Pancreas (tissue), 10 donors: Measurements from ENCODE around the gene SEMA3D. TPM values are rescaled to one million over a fixed set of nuclear protein-coding genes. Genes with fewer than 3 reads are reported as not detected.

Experiments used
- ATAC-seq, 4 donors: fragments of 200-7000 bp; cut with Tn5 transposase; one replicate each; pipeline versions ENCODE4 v1.8.0 to v1.9.1; 2020; ENCODE audit warnings: mild to moderate bottlenecking in 4 of 4, moderate library complexity in 4 of 4
- DNase-seq, 6 donors: peaks; one replicate each; pipeline ENCODE4 v3.0.0-alpha.2; 2020
- FAIRE-seq: peaks from 2 replicates; lab custom pipeline; 2012; peaks lifted over from hg19 to GRCh38; lab: Jason Lieb, UNC
- H3K27ac ChIP-seq, 4 donors: fragments of 200-600 bp; sonication (generic); 1 replicate in 3 of 4; 2 replicates in 1 of 4; pipeline versions ENCODE4 v1.5.0 to v1.8.0; 2020
- H3K27me3 ChIP-seq, 4 donors: fragments of 200-600 bp; one replicate each; pipeline ENCODE4 v1.8.0; 2021
- H3K36me3 ChIP-seq, 3 donors: fragments of 200-600 bp; sonication (generic) in 1 of 3; one replicate each; pipeline versions ENCODE4 v1.5.0 to v1.8.0; 2020 to 2021
- H3K4me1 ChIP-seq, 3 donors: fragments of 200-600 bp; one replicate each; pipeline ENCODE4 v1.8.0; 2021
- H3K4me3 ChIP-seq, 4 donors: fragments of 200-600 bp; sonication (generic) in 2 of 4; one replicate each; pipeline versions ENCODE4 v1.5.0 to v1.8.0; 2020 to 2021
- H3K9me3 ChIP-seq, 4 donors: fragments of 200-600 bp; one replicate each; pipeline ENCODE4 v1.8.0; 2021
- WGBS, 2 donors: extraction: QIAGEN DNeasy Blood & Tissue Kit; methylation state at CpG; one replicate each; pipeline ENCODE4 v1.1.7; 2013; 5-methylcytosine and 5-hydroxymethylcytosine counted together
- intact Hi-C, 3 donors: fragments of 100-400 bp; cut with DNase I; formaldehyde crosslinking; loops; one replicate each; pipeline versions ENCODE4 v1.11.1 to v1.14.2; 2022
- polyA plus RNA-seq, 2 donors: library from polyadenylated mRNA; stranded (reverse); fragments of 200-250 nt; gene quantifications; one replicate each; pipeline ENCODE4 v1.2.3, GENCODE V29; 2013
- total RNA-seq, 6 donors: library from RNA; stranded (reverse); fragmentation: NEBNext Ultra II Directional in 4 of 6; extraction: Animal tissue kit (Norgen Biotek cat#: 25700) in 4 of 6; gene quantifications; one replicate each; pipeline versions ENCODE4 v1.2.1 to v1.2.4, GENCODE V29; 2021 to 2023
- TF ChIP-seq, protein P1 (sequence below), 4 donors: fragments of 200-600 bp; sonication (generic) in 3 of 4; IDR thresholded peaks; one replicate each; pipeline versions ENCODE4 v1.5.0 to v1.8.0; 2021; ENCODE audit warnings: antibody characterized with exemption in 4 of 4
- donor health status: healthy with polysubstance abuse.
- donor health status: DM: no; HTN: no; CAD: no; lungs with moderate emphysema.
- donor health status: DM: no; HTN: no; CAD: no.
- donor health status: control.
- donor health status: control.
- donor health status: Bipolar disorder and iron deficiency.
- donor health status: DM: yes; HTN: yes; CAD: no.
- donor health status: DM: no; HTN: no; CAD: no.
- donor health status: DM: no; HTN: no; CAD: no.
- donor health status: DM: yes; HTN: yes; CAD: no.

Gene SEMA3D
- total and polyA plus RNA-seq, 8 donors, result 0.14 to 0.28 (median 0.19) TPM

- no peak for ATAC-seq
Observed at GRCh38 chr7:85067371-85067770, 119.5 kb downstream of the SEMA3D start.

GRCh38 chr7:85065888-85066485 is 120.9 kb downstream of the SEMA3D start:
- Histone ChIP-seq H3K36me3 (no peaks in the 10 kb centered on the region), H3K27ac (no peak overlapping the region), H3K27me3 (no peaks in the 10 kb centered on the region), H3K4me1 (no peaks in the 10 kb centered on the region), H3K4me3 (no peak overlapping the region), H3K9me3 (no peaks in the 10 kb centered on the region)
- ATAC-seq (no peak), FAIRE-seq (no peak), DNase-seq (no peak)
- TF ChIP-seq, protein P1, sequence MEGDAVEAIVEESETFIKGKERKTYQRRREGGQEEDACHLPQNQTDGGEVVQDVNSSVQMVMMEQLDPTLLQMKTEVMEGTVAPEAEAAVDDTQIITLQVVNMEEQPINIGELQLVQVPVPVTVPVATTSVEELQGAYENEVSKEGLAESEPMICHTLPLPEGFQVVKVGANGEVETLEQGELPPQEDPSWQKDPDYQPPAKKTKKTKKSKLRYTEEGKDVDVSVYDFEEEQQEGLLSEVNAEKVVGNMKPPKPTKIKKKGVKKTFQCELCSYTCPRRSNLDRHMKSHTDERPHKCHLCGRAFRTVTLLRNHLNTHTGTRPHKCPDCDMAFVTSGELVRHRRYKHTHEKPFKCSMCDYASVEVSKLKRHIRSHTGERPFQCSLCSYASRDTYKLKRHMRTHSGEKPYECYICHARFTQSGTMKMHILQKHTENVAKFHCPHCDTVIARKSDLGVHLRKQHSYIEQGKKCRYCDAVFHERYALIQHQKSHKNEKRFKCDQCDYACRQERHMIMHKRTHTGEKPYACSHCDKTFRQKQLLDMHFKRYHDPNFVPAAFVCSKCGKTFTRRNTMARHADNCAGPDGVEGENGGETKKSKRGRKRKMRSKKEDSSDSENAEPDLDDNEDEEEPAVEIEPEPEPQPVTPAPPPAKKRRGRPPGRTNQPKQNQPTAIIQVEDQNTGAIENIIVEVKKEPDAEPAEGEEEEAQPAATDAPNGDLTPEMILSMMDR (IDR thresholded peaks at IDR 0.05), result no peak
- intact Hi-C loops, result no loop called here

More at GRCh38 chr7:85067371-85067770, 119.5 kb downstream of the SEMA3D start:
- TF ChIP-seq, protein P1 (IDR thresholded peaks at IDR 0.05), result no peak
- no peaks in the 10 kb centered on the region for H3K9me3 ChIP-seq
- WGBS, 2 donors, result 40 to 61% methylated on average over 1 of the region's 1 CpG
- H3K27ac ChIP-seq, result no peak overlapping the region
- H3K36me3 ChIP-seq, result no peaks in the 10 kb centered on the region
- FAIRE-seq (no peak), DNase-seq (no peak)
- no peaks in the 10 kb centered on the region for H3K27me3 ChIP-seq
- no peak overlapping the region for H3K4me3 ChIP-seq
- H3K4me1 ChIP-seq, result no peaks in the 10 kb centered on the region
- intact Hi-C loops, result no loop called here

GRCh38 chr7:85065306-85065705 is 121.5 kb downstream of the SEMA3D start:
- TF ChIP-seq, protein P1 (IDR thresholded peaks at IDR 0.05), result no peak
- H3K27me3 ChIP-seq, result no peaks in the 10 kb centered on the region
- no peaks in the 10 kb centered on the region for H3K36me3 ChIP-seq
- no peak overlapping the region for H3K4me3 ChIP-seq
- no peaks in the 10 kb centered on the region for H3K4me1 ChIP-seq
- 57 to 63% methylated on average over 1 of the region's 1 CpG for WGBS, 2 donors
- FAIRE-seq (no peak), DNase-seq (no peak), ATAC-seq (no peak)
- H3K9me3 ChIP-seq, result no peaks in the 10 kb centered on the region
- intact Hi-C loops, result no loop called here
- H3K27ac ChIP-seq, result no peak overlapping the region

DNA sequence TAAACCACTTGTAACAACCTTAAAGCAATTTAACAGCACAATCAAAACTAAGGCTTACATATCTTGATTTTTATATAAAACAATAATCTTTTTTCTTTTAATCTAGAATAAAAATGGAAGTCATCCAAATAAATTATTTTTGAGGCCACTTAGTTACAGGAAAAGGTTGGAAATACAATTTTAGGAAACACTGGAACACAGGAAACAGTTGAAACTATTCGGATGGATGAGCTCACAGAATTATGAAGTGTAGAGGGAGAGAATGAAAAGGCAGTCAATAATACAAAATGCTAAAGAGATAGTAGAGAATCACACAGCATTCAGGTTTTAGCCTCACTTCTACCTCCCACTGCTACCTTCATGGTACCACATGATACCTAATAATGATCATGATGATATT is 124.2 kb downstream of the SEMA3D start:
- WGBS, 2 donors, result 67 to 68% methylated on average over 1 of the region's 1 CpG
- intact Hi-C loops, result no loop called here
- Histone ChIP-seq H3K27me3 (no peaks in the 10 kb centered on the region), H3K27ac (no peak overlapping the region), H3K4me3 (no peak overlapping the region), H3K9me3 (no peaks in the 10 kb centered on the region), H3K36me3 (no peaks in the 10 kb centered on the region), H3K4me1 (no peaks in the 10 kb centered on the region)
- ATAC-seq, result no peak
- no peak for DNase-seq
- FAIRE-seq, result no peak
- TF ChIP-seq, protein P1 (IDR thresholded peaks at IDR 0.05), result no peak

DNA sequence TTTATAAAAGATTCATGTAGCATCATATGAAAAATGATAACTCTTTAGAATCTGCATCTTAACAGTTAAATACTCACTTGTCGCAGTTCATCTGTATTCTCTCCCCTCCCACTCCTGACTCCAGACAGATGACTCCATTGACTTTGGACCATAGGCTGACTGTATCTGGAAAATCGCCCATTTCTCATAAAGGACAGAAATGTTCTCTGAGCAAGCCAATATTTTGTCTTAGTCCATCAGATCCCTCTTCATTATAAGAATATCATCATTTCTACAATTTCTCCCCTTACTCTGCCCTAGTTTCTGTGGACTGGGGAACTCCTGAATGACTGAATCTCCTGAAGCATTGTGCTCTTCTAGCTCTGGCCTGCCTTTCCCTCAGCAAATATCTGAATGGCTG is 125.4 kb downstream of the SEMA3D start:
- Histone ChIP-seq H3K36me3 (no peaks in the 10 kb centered on the region), H3K9me3 (no peaks in the 10 kb centered on the region), H3K4me3 (no peak overlapping the region), H3K4me1 (no peaks in the 10 kb centered on the region), H3K27me3 (no peaks in the 10 kb centered on the region), H3K27ac (no peak overlapping the region)
- WGBS, 2 donors, result 56 to 67% methylated on average over 2 of the region's 2 CpGs
- DNase-seq (no peak), FAIRE-seq (no peak), ATAC-seq (no peak)
- intact Hi-C loops, result no loop called here
- TF ChIP-seq, protein P1 (IDR thresholded peaks at IDR 0.05), result no peak
